Measurements from ENCODE around the gene METTL24.

The METTL24 gene

DNA sequence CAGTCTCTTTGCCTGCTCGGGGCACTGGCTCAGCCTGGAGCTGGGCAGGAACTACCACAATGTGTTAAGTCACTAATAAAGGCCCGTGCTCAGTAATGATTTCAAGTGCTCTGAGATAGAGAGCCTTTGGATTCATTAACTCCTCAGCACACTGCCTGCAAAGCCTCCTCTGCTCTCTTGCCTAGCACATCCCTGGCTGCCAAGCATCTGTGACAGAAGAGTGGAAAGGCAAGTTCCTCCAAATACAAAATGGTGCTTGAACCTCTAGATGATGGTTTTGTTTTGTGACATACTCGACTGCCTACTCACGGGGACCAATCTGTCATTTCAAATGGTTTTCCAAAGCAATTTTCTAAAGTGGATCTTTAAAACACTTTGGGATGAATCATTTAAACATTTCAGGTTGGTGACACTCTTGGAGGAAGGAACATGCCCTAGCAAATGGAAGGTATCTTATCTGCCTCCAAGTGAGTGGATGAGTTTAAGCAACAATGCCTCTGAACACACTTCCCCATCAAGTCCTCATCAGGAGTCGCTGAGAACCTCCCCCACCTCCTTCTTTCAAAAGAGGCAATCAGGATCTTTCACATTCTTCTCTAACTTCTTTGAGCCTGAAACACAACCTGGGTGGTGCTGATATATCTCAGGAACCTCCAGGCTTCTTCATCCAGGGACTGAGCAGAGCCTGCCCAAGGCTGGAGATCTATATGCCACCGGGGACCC, 35.8 kb downstream of the METTL24 start:
- H3K27me3 ChIP-seq, result no peaks in the 10 kb centered on the region
- no peaks in the 10 kb centered on the region for H3K9me3 ChIP-seq
- no peak overlapping the region for H3K27ac ChIP-seq
- H3K36me3 ChIP-seq, result no peaks in the 10 kb centered on the region
- TF ChIP-seq, protein P1, sequence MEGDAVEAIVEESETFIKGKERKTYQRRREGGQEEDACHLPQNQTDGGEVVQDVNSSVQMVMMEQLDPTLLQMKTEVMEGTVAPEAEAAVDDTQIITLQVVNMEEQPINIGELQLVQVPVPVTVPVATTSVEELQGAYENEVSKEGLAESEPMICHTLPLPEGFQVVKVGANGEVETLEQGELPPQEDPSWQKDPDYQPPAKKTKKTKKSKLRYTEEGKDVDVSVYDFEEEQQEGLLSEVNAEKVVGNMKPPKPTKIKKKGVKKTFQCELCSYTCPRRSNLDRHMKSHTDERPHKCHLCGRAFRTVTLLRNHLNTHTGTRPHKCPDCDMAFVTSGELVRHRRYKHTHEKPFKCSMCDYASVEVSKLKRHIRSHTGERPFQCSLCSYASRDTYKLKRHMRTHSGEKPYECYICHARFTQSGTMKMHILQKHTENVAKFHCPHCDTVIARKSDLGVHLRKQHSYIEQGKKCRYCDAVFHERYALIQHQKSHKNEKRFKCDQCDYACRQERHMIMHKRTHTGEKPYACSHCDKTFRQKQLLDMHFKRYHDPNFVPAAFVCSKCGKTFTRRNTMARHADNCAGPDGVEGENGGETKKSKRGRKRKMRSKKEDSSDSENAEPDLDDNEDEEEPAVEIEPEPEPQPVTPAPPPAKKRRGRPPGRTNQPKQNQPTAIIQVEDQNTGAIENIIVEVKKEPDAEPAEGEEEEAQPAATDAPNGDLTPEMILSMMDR (IDR thresholded peaks at IDR 0.05), result no peak
- H3K4me1 ChIP-seq (ENCODE audit: control insufficient read depth in 1 of 2, insufficient read depth in 1 of 2, low read depth in 1 of 2, low read length in 1 of 2), result no peaks in the 10 kb centered on the region
- H3K4me3 ChIP-seq (ENCODE audit: low read depth in 1 of 2, low read length in 1 of 2), result no peak overlapping the region

DNA sequence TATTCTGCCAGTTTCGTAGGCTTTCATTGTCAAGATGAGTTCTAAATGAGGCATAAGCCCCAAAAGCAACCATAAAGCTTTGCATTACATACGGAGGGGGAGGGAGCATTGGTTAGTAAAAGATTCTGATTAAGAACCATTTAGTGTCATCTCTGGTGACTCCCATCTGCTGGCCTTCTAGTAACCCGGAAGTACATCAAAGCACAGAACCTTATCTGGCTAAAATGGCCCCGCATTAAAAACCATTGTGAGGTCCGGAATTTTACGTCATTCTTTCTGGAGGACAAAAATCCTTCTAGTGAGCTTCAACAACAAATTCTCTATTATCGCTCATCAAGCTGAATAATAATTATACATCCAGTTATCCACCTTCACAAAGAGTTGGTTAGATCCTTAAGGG, 37.8 kb downstream of the METTL24 start:
- Histone ChIP-seq H3K4me3 (ENCODE audit: low read depth in 1 of 2, low read length in 1 of 2) (no peak overlapping the region), H3K4me1 (ENCODE audit: control insufficient read depth in 1 of 2, insufficient read depth in 1 of 2, low read depth in 1 of 2, low read length in 1 of 2) (no peaks in the 10 kb centered on the region), H3K9me3 (no peaks in the 10 kb centered on the region), H3K27ac (no peak overlapping the region), H3K36me3 (no peaks in the 10 kb centered on the region), H3K27me3 (no peaks in the 10 kb centered on the region)
- TF ChIP-seq, protein P1 (IDR thresholded peaks at IDR 0.05), result no peak

DNA sequence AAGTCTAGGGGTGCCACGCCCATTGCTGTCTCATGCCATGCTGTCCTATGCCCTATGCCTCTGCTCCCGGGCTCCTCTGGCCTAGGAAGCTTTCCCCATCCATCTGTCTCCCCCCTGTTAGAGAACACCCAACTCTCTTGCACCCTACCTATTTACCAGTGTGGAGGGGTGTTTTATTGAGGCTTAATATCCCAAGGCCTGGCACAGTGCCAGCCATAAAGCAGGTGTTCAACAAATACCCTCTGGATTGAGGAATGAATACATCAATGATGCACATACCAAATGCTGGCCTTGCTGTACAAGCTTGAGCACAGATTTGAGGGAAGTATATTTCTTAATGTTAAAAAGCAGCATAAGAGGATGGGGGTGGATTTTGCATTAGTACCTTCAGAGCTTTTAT, 38.3 kb downstream of the METTL24 start:
- Histone ChIP-seq H3K9me3 (no peaks in the 10 kb centered on the region), H3K4me1 (ENCODE audit: control insufficient read depth in 1 of 2, insufficient read depth in 1 of 2, low read depth in 1 of 2, low read length in 1 of 2) (no peaks in the 10 kb centered on the region), H3K27me3 (no peaks in the 10 kb centered on the region), H3K36me3 (no peaks in the 10 kb centered on the region), H3K4me3 (ENCODE audit: low read depth in 1 of 2, low read length in 1 of 2) (no peak overlapping the region), H3K27ac (no peak overlapping the region)
- TF ChIP-seq, protein P1 (IDR thresholded peaks at IDR 0.05), result no peak

DNA sequence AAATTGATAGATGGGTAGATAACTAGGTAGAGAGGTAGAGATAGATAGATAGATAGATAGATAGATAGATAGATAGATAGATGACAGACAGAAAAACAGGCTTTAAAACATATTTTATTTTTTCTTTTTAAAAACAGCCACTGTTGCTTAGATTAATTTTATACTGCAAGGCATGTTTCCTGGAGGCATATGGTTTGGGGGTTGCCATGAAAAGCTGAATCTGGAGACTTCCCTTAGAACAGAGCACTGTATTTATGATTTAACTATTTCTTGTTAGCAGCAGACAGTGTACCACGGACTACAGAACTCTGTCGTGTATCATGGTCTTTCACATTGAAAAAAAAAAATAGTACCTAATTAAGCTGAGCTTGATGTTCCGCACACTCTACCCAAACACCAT, 38.8 kb downstream of the METTL24 start:
- Histone ChIP-seq H3K9me3 (no peaks in the 10 kb centered on the region), H3K27ac (no peak overlapping the region), H3K4me1 (ENCODE audit: control insufficient read depth in 1 of 2, insufficient read depth in 1 of 2, low read depth in 1 of 2, low read length in 1 of 2) (no peaks in the 10 kb centered on the region), H3K36me3 (no peaks in the 10 kb centered on the region), H3K4me3 (ENCODE audit: low read depth in 1 of 2, low read length in 1 of 2) (no peak overlapping the region), H3K27me3 (no peaks in the 10 kb centered on the region)
- TF ChIP-seq, protein P1 (IDR thresholded peaks at IDR 0.05), result no peak

DNA sequence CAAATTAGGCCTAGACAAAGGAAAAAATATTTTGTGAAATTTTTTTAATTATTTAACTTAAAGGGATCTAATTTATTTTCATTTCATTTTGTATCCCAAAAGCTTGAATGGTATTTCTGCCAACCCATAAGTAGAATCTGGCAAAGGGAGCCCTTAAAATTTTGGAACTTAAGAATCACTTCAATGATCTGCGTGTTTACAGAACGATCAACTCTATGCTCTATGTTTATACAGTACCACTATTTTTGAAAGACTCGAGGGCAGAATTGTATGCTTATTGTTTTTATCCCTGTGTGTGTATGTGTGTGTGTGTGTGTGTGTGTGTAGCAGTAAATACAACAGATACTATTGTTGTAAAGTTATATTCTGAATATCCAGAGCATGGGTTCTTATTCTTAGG, 39.2 kb downstream of the METTL24 start:
- H3K9me3 ChIP-seq, result no peaks in the 10 kb centered on the region
- no peak overlapping the region for H3K4me3 ChIP-seq (ENCODE audit: low read depth in 1 of 2, low read length in 1 of 2)
- H3K4me1 ChIP-seq (ENCODE audit: control insufficient read depth in 1 of 2, insufficient read depth in 1 of 2, low read depth in 1 of 2, low read length in 1 of 2), result no peaks in the 10 kb centered on the region
- H3K27me3 ChIP-seq, result no peaks in the 10 kb centered on the region
- H3K27ac ChIP-seq, result no peak overlapping the region
- no peaks in the 10 kb centered on the region for H3K36me3 ChIP-seq
- TF ChIP-seq, protein P1 (IDR thresholded peaks at IDR 0.05), result no peak
